Mesenteric fat pad (tissue), 1 donor: ENCODE measurements around the gene RAI14. TPM values are rescaled to one million over a fixed set of nuclear protein-coding genes. Genes with fewer than 3 reads are reported as not detected.
"Not testable (repeated sequence)": the region's sequence is repeated elsewhere in the genome, so short reads cannot be mapped to it uniquely, and the experiment has no call there.

Experiments
- DNase-seq: peaks from one replicate; pipeline ENCODE4 v3.0.0-alpha.2; 2020; ENCODE audit warnings: low spot score
- total RNA-seq: library from RNA; stranded (reverse); fragmentation: NEBNext Ultra II Directional; extraction: Animal tissue kit (Norgen Biotek cat#: 25700); gene quantifications from one replicate; pipeline ENCODE4 v1.2.1, GENCODE V29; 2021
- donor health status: DM: yes; HTN: yes; CAD: no.

RAI14 gene
- total RNA-seq, 1 donor from 2014 or later: 33.7 TPM

GRCh38 chr5:34697308-34698108 lies 41.4 kb downstream of the RAI14 start:
- no peak for DNase-seq

DNA sequence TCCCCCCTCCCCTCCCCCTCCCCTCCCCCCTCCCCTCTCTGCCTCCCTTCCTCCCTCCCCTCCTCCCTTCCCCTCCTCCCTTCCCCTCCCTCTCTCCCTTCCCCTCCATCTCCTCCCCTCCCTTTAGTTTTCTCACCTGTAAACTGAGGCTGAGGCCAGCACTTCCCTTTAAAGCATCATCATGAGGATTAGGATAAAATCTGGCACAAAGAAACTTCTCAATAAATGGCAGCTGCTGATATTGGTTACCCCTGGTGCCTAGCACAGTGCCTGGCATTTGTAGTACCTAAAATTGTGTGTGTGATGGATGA lies 41.9 kb downstream of the RAI14 start:
- DNase-seq: no peak

- DNase-seq: no peak
Observed at GRCh38 chr5:34698754-34699153, 42.6 kb downstream of the RAI14 start.

GRCh38 chr5:34699155-34700077 lies 43.3 kb downstream of the RAI14 start:
- no peak for DNase-seq

GRCh38 chr5:34700078-34700452 lies 43.9 kb downstream of the RAI14 start:
- DNase-seq: no peak

- not testable (repeated sequence) for DNase-seq
Observed at GRCh38 chr5:34701442-34701841, 45.3 kb downstream of the RAI14 start.

DNA sequence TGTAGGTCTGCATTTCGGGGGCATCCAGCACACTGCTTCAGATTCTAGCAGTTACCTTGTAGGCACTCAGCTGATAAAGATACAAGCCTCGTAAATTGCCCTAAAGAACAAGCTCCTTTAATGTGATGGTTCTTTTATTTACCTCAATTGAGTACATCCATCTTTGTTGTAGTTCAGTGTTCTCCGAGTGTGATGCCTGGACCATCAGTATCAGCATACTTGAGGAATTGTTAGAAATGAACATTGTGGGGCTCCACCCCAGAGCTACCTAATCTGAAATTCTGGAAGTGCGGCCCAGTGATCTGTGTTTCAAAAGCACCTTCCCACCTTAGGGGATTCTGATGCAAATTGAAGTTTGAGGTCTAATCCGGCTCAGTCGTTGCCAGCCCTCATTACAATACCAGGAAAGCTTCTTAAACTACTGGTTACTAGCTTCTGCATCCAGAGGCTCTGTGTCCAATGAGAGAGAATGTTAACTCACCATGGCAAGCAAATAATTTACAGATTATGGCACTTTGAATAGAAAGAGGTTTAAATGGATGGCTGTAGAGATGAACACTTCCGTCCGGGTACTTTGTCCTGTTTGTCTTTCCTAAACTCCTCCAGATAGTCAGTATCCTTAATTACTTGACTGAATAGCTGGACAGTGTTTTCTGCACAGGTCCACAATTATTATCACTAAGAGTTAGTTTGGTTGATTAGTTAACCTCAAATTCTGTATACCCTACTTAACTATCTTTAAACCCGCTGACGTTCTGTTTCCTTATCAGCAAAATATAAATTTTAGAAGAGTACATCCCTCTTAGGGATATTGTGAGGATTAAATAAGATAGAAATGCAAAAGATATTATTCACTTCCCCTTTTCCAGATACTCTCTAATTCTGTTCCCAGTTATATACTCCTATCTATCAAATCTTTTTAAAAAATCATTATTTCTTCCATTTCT lies 47.9 kb downstream of the RAI14 start:
- no peak for DNase-seq

GRCh38 chr5:34706084-34706483 lies 50.0 kb downstream of the RAI14 start:
- no peak for DNase-seq

GRCh38 chr5:34707451-34708107 lies 51.5 kb downstream of the RAI14 start:
- DNase-seq: no peak

DNA sequence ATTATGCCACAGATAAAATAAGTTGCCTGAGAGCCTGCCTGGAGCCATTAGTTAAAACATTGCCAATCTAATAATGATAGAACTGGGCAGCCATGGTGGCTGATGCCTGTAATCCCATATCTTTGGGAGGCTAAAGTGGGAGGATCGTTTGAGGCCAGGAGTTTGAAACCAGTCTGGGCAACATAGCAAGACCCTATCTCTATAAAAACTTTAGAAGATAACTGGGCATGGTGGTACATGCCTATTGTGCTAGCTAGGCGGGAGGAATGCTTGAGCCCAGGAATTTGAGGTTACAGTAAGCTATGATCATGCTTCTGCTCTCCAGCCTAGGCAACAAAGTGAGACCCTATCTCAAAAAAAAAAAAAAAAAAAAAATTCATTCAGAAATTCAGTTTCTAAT lies 52.6 kb downstream of the RAI14 start:
- DNase-seq: no peak

- no peak for DNase-seq
Observed at GRCh38 chr5:34709861-34710673, 53.9 kb downstream of the RAI14 start.

GRCh38 chr5:34712565-34712964 lies 56.4 kb downstream of the RAI14 start:
- no peak for DNase-seq

GRCh38 chr5:34715711-34716110 lies 59.6 kb downstream of the RAI14 start:
- DNase-seq: no peak

GRCh38 chr5:34716986-34717385 lies 60.9 kb downstream of the RAI14 start:
- no peak for DNase-seq

DNA sequence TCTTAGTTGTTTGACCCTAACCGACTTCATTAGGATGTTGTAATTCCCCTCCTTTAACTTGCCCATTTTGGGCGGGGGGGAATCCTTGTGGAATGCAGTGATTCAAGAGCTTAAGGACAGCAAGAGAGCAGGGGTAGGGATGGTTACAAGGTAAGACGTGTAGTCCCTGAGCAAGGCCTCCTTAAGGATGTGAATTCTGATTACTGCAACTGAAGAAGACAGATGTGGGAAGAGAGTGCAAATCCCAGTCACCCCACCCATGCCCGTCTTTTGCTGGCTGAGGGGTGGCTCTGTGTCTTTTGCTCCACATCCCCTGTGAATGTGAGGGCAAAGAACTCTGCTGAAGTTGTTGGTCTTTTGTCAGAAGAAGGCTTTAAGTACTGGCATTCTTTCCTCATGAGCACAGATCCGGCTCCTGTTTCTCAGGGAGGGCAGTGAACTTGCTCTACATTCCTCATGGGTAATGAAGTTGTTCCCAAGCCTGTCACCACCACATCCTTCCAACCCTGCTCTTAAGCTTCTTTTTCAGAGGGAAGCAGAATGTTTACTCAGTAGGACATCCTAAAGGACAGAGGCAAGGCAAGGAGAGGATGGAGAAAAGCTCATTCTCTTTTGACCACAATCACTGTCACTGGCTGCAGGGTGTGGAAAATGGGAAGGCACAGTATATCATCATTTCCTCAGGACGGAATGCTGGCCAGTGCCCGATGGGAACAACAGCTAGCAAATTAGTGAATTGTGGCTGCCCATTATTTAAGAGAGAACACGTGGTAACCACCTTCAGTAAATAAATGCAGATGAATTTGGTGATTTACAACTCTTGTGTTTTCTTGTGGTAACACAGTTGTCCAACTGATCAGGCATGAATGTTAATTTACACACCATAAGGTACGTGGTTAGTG lies 61.5 kb downstream of the RAI14 start:
- DNase-seq: no peak

- DNase-seq: no peak
Observed at GRCh38 chr5:34718516-34718915, 62.4 kb downstream of the RAI14 start.

GRCh38 chr5:34719029-34719428 lies 62.9 kb downstream of the RAI14 start:
- no peak for DNase-seq

DNA sequence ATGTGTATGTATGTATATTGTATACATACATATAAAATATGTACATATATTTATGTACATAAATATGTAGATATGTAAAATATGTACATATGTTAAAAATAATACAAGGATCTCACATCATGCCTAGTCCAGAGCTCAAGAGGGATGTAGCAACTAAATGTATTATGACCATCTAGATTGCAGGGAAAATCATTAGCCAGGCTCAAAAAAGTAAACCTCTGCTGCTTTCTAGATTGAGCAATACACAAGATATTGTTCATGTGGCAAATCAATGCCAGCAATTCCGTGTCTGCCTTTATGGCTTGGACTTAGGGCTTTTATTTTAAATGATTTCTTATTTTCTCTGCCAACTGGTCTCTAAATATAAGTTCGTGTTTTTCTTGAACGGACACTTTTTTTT lies 65.2 kb downstream of the RAI14 start:
- no peak for DNase-seq

DNA sequence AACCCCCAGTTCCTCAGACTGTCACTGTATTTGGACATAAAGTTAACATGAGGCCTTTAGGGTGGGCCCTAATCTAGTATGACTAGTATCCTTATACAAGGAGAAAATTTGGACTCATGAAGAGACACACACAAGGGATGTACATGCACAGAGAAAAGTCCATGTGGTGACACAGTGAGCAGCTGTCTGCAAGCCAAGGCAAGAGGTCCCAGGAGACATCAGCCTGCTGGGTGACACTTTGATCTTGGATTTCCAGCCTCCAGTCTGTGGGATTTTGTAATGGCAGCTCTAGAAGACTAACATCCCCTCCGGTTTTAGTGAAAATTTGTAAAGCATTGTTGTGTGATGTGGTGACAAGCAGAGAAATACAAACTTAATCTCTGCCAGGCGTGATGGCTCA lies 66.1 kb downstream of the RAI14 start:
- no peak for DNase-seq
